ENCODE measurements around the gene PGAP2.
"Not testable (repeated sequence)": the region's sequence is repeated elsewhere in the genome, so short reads cannot be mapped to it uniquely, and the experiment has no call there.

PGAP2 gene

DNA sequence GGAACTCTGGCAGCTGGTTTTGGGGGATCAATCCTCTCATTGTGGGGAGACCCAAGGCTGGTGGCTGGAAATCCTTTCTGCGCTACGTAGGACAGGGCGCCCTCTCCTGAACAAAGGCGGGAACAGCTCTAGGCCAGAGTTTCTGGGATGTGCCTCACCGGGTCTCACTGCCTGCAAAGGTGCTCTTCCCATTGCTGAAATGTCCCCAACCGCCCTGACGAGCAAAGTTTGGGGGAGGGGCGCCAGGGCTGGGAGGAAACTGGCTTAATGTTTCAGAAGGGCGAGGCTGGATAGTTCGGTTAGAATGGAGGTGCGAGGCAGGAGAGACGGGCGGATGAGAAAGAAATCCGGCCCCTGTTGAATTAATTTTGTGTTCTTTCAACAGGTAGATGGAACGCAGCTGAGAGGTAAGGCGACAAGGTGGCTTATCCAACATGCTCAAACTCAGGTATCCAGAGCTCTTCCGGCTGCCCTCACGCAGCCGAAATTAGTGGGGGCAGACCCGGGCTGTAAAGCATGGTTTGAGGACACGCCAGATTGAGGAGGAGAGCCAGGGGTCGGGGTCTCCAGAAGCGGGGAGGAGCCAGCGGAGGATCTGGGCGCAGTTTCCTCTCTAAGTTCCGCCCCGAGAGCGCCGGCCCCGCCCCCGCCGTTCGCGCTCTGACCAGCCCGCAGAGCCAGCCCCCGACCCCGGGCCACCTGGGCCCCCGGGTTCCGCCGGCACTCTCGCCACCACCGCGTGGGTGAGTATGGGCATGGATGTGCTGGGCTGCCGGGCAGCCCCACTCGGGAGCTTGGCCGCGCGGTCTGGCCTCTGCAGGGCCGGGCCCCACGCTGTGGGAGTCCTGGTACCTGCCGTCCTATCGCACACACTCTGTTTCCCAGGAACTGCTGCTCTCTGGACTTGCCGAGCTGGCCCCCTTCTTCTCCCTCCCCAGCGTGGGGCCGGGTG, at the start of gene PGAP2:
Gene PGAP2, plus strand, starts transcription at position 652 of the 952 bp plus-strand sequence. CDS start 2,700 bp downstream, outside the sequence.
- DNase-seq = peak; percentile 25

- no peak for DNase-seq
Observed at GRCh38 chr11:3764266-3764665, 44.1 kb upstream of the PGAP2 start.

- not testable (repeated sequence) for DNase-seq
Observed at GRCh38 chr11:3766836-3767235, 41.5 kb upstream of the PGAP2 start.

GRCh38 chr11:3767536-3767935, 40.8 kb upstream of the PGAP2 start:
- DNase-seq = no peak

DNA sequence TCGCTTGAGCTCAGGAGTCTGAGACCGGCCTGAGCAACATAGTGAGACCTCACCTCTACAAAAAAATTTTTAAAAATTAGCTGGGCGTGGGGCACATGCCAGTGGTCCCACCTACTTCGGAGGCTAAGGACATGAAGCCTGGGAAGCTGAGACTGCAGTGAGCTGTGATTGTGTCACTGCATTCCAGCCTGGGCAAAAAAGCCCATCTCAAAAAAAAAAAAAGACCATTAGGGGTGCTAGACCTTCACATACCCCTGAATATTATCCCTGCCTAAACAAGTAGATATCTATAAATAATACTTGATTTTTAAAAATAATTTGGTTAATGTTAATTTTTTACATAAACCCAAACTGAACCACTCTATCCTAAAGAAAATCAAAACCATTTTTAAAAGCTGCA, 35.2 kb upstream of the PGAP2 start:
- no peak for DNase-seq

DNA sequence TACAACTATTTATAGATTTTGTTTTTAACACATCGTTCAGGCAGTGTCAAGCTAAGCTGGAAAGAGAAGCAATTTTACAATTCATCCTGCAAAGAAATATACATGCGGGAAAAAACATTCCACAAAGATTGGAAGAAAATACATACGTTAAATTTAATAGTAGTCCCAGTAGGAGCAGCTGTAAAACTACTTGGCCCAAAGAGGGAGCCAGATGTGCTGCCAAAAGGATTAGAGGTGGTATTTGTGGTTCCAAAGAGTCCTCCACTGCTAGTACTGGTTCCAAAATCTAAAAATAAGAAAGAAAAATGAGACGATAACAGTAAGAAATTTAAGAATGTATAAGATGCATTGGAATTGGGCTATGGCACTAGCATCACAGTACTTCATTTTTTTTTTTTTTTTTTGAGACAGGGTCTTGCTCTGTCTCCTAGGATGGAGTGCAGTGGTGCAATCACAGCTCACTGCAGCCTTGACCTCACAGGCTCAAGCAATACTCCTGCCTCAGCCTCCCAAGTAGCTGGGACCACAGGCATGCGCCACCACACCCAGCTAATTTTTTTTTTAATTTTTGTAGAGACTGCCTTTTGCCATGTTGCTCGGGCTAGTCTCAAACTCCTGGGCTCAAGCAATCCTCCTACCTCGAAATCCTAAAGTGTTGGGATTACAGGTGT, 32.5 kb upstream of the PGAP2 start:
- no peak for DNase-seq

DNA sequence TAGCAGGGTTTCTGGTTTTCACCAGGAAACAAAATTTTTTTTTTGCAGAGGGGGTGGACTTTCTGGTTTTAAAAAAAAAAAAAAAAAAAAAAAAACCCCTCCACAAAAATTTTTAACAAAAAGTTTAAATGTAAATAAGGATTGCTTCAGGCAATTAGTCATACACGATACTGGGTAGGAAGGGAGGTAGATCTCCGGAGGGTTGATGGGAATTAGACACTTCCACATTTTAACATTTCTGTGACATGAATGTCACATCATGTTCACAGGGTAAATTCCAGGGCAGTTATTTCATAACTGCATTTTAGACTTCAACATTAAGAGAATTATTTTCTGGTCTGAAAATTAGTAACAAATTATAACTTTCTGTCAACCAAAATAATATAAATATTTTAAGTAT, 26.9 kb upstream of the PGAP2 start:
- no peak for DNase-seq

- no peak for DNase-seq
Observed at GRCh38 chr11:3782963-3783362, 25.4 kb upstream of the PGAP2 start.

GRCh38 chr11:3783611-3784010, 24.7 kb upstream of the PGAP2 start:
- DNase-seq = no peak

GRCh38 chr11:3786781-3787428, 21.5 kb upstream of the PGAP2 start:
- no peak for DNase-seq

DNA sequence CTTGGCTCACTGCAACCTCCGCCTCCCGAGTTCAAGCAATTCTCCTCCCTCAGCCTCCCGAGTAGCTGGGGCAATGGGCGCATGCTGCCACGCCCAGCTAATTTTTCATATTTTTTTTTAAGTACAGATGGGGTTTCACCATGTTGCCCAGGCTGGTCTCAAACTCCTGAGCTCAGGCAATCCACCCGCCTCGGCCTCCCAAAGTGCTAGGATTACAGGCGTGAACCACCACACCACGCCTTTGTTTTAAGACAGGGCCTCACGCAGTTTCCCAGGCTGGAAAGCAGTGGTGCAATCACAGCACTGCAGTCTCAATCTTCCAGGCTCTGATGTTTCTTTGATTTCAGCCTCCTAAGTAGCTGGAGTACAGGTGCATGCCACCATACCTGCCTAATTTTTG, 14.0 kb upstream of the PGAP2 start:
- DNase-seq = not testable (repeated sequence)

DNA sequence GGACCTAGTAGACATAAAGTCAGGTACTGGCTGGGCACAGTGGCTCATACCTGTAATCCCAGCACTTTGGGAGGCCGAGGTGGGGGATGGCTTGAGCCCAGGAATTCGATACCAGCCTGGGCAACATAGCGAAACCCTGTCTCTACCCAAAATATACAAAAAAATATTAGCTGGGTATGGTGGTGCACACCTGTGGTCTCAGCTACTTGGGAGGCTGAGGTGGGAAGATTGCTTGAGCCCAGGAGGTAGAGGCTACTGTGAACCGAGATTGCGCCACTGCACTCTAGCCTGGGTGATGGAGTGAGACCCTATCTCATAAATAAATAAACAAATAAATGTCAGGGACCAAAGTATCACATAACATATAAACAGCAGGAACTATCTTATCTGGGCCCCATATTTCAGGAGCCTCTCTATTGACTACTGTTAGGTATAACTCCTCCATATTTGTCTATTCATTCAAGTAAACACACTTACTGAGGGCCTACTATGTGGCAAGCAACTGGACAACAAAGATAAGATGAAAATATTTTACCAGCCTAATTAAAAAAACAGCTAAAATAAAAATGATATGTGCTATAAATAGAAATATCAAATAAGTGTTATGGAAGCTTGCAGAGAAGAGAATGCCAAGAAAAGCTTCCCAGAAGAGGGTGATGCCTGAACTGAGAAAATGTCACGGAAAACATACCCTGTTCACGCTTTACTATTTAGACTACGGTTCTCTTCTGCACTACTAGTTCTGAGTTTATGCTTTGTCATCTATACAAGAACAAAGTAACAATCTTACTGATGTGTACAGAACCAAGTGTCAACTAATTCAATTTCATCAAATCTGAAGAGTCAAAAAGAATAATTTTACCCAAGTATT, 13.0 kb upstream of the PGAP2 start:
- no peak for DNase-seq

DNA sequence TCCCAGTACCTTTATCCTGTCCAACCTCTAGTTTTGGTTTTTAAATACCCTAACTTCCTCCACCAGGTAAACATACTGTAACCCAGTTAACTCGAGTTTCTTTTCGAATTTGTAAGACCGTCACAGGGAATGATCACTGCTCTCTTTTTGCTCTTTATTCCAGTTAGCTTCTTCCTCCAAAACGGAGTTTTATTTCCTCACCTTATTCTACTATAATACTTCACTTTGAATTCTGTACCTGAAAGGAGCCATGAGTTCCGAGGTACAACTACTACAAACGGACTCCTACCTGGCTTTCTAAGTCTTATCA, 12.4 kb upstream of the PGAP2 start:
- DNase-seq = no peak

DNA sequence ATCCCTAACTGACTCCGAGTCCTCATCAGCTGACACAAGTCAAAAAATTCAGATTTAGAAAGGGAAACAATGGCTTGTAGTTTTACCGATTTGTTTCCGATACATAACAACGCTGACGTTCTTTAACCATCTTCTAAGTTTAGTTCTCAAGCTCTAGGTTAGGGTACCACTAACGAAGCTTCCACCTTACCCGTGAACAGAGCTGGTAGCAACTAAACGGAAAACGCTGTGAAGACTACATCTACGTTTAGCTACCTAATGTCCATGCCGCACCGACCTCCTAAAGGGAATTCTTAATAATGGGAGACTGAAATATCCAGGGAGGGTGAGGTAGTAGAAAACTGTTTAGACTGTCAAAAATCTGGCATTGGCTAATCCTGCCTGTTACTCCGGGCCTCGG, 12.0 kb upstream of the PGAP2 start:
- DNase-seq = no peak

DNA sequence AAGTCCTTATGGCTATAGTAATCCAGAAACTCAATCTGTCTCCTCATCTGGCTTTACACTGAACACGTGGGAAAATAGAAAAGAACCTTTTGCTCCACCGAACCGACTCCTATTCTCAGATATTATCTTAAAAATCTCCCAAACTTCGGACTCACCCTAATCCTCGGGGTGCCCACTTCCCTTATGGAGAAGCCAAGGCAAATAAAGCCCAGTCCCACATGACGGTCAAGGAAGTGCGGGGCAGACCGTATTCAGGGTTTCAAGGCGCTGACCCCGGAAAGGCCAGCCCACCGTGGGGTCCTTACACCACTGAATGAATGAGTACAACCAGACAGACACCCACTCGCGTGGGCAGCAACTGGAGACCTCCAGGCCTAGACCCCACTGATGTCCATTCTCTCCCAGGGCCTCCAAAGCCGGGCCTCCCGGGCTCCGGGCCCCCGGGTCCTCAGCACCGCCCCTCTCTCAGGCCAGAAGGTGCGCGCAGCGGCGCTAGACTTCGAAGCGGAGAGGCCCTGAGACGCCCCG, 11.5 kb upstream of the PGAP2 start:
- no peak for DNase-seq

DNA sequence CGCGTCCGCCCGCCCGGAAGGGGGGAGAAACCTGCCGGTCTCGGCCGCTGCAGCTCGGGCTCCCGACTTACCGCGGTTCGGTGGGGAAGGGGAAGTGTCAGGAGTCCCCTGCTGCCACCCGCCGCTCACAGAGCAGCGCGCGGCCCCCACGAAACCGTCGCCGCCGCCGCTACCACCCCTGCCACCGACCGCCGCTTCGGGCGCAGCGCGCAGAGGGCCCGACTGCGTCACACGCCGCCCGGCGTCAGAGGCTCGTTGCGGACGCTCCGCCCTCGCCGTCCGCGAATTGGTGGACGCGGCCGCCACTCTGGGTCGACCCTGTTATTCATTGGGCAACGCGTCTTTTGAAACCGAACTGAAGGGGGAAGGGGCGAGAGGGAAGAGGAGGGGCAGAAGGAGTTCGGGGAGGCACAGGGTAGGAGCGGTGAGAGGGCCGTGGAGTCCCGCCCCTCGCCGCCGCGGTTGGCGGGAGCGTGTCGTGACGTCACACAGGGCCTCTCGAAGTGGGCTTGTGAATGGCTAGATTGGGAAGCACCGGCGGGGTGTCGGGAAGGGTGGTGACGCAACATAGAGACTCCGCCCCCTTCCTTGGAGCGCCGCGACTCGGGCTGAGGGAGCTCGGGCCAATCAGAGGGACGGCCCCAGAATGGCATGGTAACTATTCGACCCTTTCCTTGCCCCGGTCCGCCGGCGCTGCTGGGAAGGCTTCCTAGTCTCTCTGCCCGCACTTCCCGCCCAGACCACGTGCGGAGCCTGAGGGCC, 10.8 kb upstream of the PGAP2 start, which contains the start of gene NUP98:
Gene NUP98, minus strand, starts transcription at position 226 of the 762 bp plus-strand sequence. CDS start 15,437 bp downstream, outside the sequence.
- peak; percentile 97 for DNase-seq

DNA sequence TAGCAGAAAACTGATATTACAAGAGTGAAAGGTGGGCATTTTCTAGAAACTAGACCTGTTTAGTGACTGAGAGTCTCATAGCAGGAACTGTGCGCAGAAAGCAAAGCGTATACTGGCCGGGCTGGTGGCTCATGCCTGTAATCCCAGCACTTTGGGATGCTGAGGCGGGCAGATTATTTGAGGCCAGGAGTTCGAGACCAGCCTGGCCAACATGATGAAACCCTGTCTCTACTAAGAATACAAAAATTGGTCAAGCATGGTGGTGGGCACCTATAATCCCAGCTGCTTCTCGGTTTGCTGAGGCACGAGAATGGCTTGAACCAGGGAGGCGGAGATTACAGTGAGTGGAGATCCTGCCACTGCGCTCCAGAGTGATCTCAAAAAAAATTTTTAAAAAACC, 9.2 kb upstream of the PGAP2 start:
- DNase-seq = no peak

DNA sequence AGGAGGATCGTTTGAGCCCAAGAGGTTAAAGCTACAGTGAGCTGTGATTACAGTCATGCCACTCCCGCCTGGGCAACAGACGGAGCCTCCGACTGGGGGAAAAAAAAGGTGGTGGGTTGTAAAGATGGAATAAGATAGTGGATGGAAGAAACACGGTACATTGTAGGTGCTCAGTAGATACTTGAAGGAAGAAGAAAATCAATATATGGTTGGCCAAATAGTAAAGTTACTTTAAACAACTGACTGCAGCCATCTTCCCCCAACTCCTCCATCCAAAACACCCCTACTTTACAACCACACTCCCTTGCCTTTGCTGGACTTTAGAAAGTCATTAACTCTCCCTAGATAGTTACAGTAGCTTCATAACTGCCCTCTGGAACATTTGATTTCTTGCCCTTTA, 8.5 kb upstream of the PGAP2 start:
- DNase-seq = no peak

GRCh38 chr11:3802011-3802790, 6.2 kb upstream of the PGAP2 start:
- no peak for DNase-seq

- no peak for DNase-seq
Observed at GRCh38 chr11:3803726-3804495, 4.4 kb upstream of the PGAP2 start.

Data from NCI-H1436 treated with DMSO at 0.1 percent for 48 hours (cell line).